ENCODE measurements around the gene RAB40C.
A peak's percentile ranks its signal among the peaks of the same experiment; 100 is the strongest.

Gene RAB40C

GRCh38 chr16:660459-661183, 70.8 kb downstream of the RAB40C start:
- in situ Hi-C loops (cut with MboI; ENCODE audit: low pct_unique_long_range_greater_than_20kb, low sequenced_read_pairs, unreplicated experiment) = no loop called here
- peak; percentile 98 for DNase-seq (ENCODE audit: low spot score)
- TF ChIP-seq CTCF (IDR thresholded peaks at IDR 0.05; ENCODE audit: extremely low read depth, insufficient read depth, missing control alignments) = peak; percentile 62

GRCh38 chr16:661184-661821, 71.4 kb downstream of the RAB40C start:
- no peak for DNase-seq (ENCODE audit: low spot score)
- in situ Hi-C loops (cut with MboI; ENCODE audit: low pct_unique_long_range_greater_than_20kb, low sequenced_read_pairs, unreplicated experiment) = no loop called here
- no peak for TF ChIP-seq CTCF (IDR thresholded peaks at IDR 0.05; ENCODE audit: extremely low read depth, insufficient read depth, missing control alignments)

GRCh38 chr16:662095-662494, 72.2 kb downstream of the RAB40C start:
- DNase-seq (ENCODE audit: low spot score) = no peak
- TF ChIP-seq CTCF (IDR thresholded peaks at IDR 0.05; ENCODE audit: extremely low read depth, insufficient read depth, missing control alignments) = no peak
- in situ Hi-C loops (cut with MboI; ENCODE audit: low pct_unique_long_range_greater_than_20kb, low sequenced_read_pairs, unreplicated experiment) = no loop called here

DNA sequence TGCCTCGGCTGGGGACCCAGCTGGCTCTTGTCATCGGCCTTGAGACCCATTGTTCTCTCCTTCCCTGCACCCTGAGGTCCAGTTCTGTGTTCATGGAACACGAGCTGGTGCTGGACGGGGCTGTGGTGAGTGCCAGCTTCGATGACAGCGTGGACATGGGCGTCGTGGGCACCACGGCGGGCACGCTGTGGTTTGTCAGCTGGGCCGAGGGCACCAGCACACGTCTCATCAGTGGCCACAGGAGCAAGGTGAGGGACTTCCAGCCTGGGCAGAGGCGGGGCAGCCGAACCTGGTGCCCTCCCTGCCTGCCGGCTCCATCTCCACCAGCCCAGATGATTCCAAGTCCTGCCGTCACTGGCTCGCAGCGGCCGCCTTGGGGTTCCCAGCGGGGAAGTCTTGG, 72.7 kb downstream of the RAB40C start:
- DNase-seq (ENCODE audit: low spot score) = no peak
- TF ChIP-seq CTCF (IDR thresholded peaks at IDR 0.05; ENCODE audit: extremely low read depth, insufficient read depth, missing control alignments) = no peak
- in situ Hi-C loops (cut with MboI; ENCODE audit: low pct_unique_long_range_greater_than_20kb, low sequenced_read_pairs, unreplicated experiment) = no loop called here

DNA sequence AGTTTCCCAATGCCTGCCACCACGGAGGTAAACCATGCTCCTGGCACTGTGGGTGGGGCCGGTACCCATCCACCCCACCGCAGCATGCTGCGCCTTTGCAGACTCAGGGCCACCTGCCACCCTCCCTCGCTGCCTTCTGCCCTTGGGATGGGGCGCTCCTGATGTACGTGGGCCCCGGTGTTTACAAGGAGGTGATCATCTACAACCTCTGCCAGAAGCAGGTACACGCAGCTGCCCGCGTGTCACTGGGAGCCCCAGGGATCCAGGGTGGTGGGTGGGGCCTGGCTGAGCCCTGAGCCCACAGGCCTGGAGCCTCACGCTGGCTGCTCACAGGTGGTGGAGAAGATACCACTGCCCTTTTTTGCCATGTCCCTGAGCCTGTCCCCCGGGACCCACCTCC, 76.7 kb downstream of the RAB40C start:
- TF ChIP-seq CTCF (IDR thresholded peaks at IDR 0.05; ENCODE audit: extremely low read depth, insufficient read depth, missing control alignments) = no peak
- in situ Hi-C loops (cut with MboI; ENCODE audit: low pct_unique_long_range_greater_than_20kb, low sequenced_read_pairs, unreplicated experiment) = no loop called here
- DNase-seq (ENCODE audit: low spot score) = no peak

DNA sequence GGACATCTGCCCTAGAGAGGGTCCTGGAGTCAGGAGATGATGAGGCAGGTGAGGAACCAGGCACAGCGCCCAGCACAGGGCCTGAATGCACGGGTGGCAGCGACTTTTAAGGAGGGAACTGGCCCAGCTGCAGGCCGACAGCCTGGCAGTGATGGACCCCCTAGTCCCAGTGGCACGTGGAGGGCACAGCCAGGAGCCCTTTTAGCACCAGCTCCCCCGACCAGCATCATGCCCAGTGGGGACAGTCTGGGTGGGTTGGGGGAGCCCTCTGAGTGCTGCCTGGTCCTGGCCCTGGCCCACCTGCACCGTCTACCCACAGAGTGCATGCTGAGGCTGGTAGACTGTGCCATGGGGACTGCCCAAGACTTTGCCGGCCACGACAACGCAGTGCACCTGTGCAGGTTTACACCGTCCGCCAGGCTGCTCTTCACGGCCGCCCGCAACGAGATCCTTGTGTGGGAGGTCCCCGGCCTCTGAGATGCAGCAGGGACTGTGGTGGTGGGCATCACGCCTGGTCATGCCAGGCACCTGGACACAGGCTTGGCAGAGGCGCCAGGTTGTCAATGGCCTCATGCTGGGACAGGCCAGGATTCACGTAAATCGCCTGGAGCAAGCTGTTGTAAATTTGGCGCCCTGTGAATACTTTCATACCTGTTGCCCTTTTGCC, 77.4 kb downstream of the RAB40C start:
- in situ Hi-C loops (cut with MboI; ENCODE audit: low pct_unique_long_range_greater_than_20kb, low sequenced_read_pairs, unreplicated experiment) = no loop called here
- TF ChIP-seq CTCF (IDR thresholded peaks at IDR 0.05; ENCODE audit: extremely low read depth, insufficient read depth, missing control alignments) = no peak
- DNase-seq (ENCODE audit: low spot score) = no peak

All from GM13977 (cell line).